Neural cell (in vitro differentiated cells): ENCODE measurements around the gene CAAP1. TPM values are rescaled to one million over a fixed set of nuclear protein-coding genes. Genes with fewer than 3 reads are reported as not detected.

Source experiments
- H2AFZ ChIP-seq: fragments of 200-600, 300-800 bp; sonication (generic), shearing (Covaris generic); 2 replicates; pipeline ENCODE4 v1.6.0; 2014; ENCODE audit warnings: low read depth, mild to moderate bottlenecking, antibody characterized with exemption, low read length, moderate library complexity
- H3F3A ChIP-seq: fragments of 200-600 bp; shearing (Covaris generic); 2 replicates; pipeline ENCODE4 v1.6.1; 2016; ENCODE audit warnings: mild to moderate bottlenecking, moderate library complexity, mixed read lengths, antibody characterized with exemption, low read length; ENCODE audit not compliant: insufficient read depth, poor library complexity, severe bottlenecking
- H3K27ac ChIP-seq: fragments of 200-600, 300-800 bp; sonication (generic), shearing (Covaris generic); 2 replicates; pipeline ENCODE4 v1.5.1; 2014; ENCODE audit warnings: mild to moderate bottlenecking, low read length, moderate library complexity
- H3K27me3 ChIP-seq: fragments of 300-800, 200-600 bp; sonication (generic), shearing (Covaris generic); 2 replicates; pipeline ENCODE4 v1.6.0; 2014; ENCODE audit warnings: mild to moderate bottlenecking, low read depth, low read length, moderate library complexity; ENCODE audit not compliant: insufficient read depth
- H3K36me3 ChIP-seq: fragments of 300-800, 200-600 bp; sonication (generic), shearing (Covaris generic); 2 replicates; pipeline ENCODE4 v1.5.1; 2014; ENCODE audit warnings: mild to moderate bottlenecking, antibody characterized with exemption, low read length, moderate library complexity; ENCODE audit not compliant: insufficient read depth
- H3K4me2 ChIP-seq: fragments of 300-800, 200-600 bp; sonication (generic), shearing (Covaris generic); 2 replicates; pipeline ENCODE4 v1.6.0; 2014; ENCODE audit warnings: mild to moderate bottlenecking, low read length
- H3K4me3 ChIP-seq: fragments of 300-800, 200-600 bp; sonication (generic), shearing (Covaris generic); 2 replicates; pipeline ENCODE4 v1.5.1; 2014; ENCODE audit warnings: mild to moderate bottlenecking, low read length, moderate library complexity
- H3K79me2 ChIP-seq: fragments of 200-600 bp; shearing (Covaris generic); replicated peaks from 2 replicates; pipeline ENCODE4 v1.6.0; 2014; ENCODE audit warnings: mild to moderate bottlenecking, low read length, moderate library complexity; ENCODE audit not compliant: insufficient read depth
- H3K9ac ChIP-seq: fragments of 300-800, 200-600 bp; sonication (generic), shearing (Covaris generic); 2 replicates; pipeline ENCODE4 v1.6.1; 2016; ENCODE audit warnings: mild to moderate bottlenecking, low read length, mixed read lengths
- H3K9me2 ChIP-seq: fragments of 200-600 bp; shearing (Covaris generic); 2 replicates; pipeline ENCODE4 v1.6.1; 2016; ENCODE audit warnings: mild to moderate bottlenecking, low read length, mixed read lengths; ENCODE audit not compliant: insufficient read depth
- H3K9me3 ChIP-seq: fragments of 200-600, 300-800 bp; sonication (generic), shearing (Covaris generic); 2 replicates; pipeline ENCODE4 v1.6.1; 2016; ENCODE audit warnings: mild to moderate bottlenecking, mixed run types, low read length, moderate library complexity, mixed read lengths
- H4K20me1 ChIP-seq: fragments of 200-600 bp; shearing (Covaris generic); 2 replicates; pipeline ENCODE4 v1.6.1; 2016; ENCODE audit warnings: mild to moderate bottlenecking, mixed run types; ENCODE audit not compliant: insufficient read depth
- CTCF ChIP-seq: fragments of 450-650 bp; IDR thresholded peaks from 2 replicates; pipeline ENCODE4 v1.5.1; 2014; ENCODE audit warnings: antibody characterized with exemption, mild to moderate bottlenecking, moderate library complexity; ENCODE audit not compliant: poor library complexity, severe bottlenecking
- EP300 ChIP-seq: fragments of 450-650 bp; conservative IDR thresholded peaks from 2 replicates; pipeline ENCODE4 v1.6.1; 2014; ENCODE audit warnings: antibody characterized with exemption, mild to moderate bottlenecking, moderate library complexity; ENCODE audit not compliant: poor library complexity, severe bottlenecking
- EZH2 ChIP-seq: fragments of 200-600, 300-800 bp; shearing (Covaris generic), sonication (generic); IDR thresholded peaks from 2 replicates; pipeline ENCODE4 v1.6.1; 2014; ENCODE audit warnings: antibody characterized with exemption, low read length, borderline replicate concordance, mild to moderate bottlenecking; ENCODE audit not compliant: insufficient read depth, poor library complexity, severe bottlenecking
- MXI1 ChIP-seq: fragments of 450-650 bp; conservative IDR thresholded peaks from 2 replicates; pipeline ENCODE4 v1.6.1; 2014; ENCODE audit warnings: antibody characterized with exemption, mild to moderate bottlenecking; ENCODE audit not compliant: poor library complexity, severe bottlenecking
- POLR2AphosphoS5 ChIP-seq: IDR thresholded peaks from 2 replicates; pipeline ENCODE4 v1.6.1; 2012
- RAD21 ChIP-seq: fragments of 450-650 bp; conservative IDR thresholded peaks from 2 replicates; pipeline ENCODE4 v1.6.1; 2014; ENCODE audit warnings: antibody characterized with exemption, mild to moderate bottlenecking, moderate library complexity
- SMC3 ChIP-seq: fragments of 450-650 bp; conservative IDR thresholded peaks from 2 replicates; pipeline ENCODE4 v1.6.1; 2014; ENCODE audit warnings: antibody characterized with exemption, mild to moderate bottlenecking, moderate library complexity; ENCODE audit not compliant: poor library complexity
- TAF1 ChIP-seq: IDR thresholded peaks from 2 replicates; pipeline ENCODE4 v1.6.1; 2012; ENCODE audit warnings: low read depth
- polyA plus RNA-seq: library from polyadenylated mRNA; depleted of rRNA; stranded (reverse); fragments of >200 nt; gene quantifications from 2 replicates; pipeline ENCODE4 v1.2.3, GENCODE V29; 2014
- TF ChIP-seq, protein P1 (sequence below): IDR thresholded peaks from 2 replicates; pipeline ENCODE4 v1.6.1; 2012; ENCODE audit warnings: borderline replicate concordance

CAAP1 gene
- polyA plus RNA-seq, 1 donor from 2014 or later = 14.9 TPM

DNA sequence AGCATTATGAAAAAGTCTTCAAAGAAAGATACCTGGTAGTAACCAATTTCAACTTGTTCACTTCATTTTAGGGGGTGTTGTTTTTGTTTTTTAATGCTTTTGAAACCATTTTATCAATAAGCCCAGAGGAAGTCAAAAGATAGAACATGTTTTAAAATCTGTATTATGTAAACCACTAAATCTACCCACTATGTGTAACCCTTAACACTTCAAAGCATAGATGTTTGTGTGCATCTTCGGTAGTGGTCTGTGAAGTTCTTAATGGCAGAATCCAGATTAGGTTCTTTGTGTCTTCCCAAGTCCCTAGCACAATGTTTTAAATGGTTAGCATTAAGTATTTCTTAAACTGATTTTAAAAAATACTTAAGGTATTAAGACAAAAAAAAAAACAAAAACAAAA is 48.2 kb upstream of the CAAP1 start:
- Histone ChIP-seq H3K9me3 (no peaks in the 10 kb centered on the region), H2AFZ (no peak overlapping the region), H4K20me1 (no peaks in the 10 kb centered on the region), H3F3A (no peaks in the 10 kb centered on the region), H3K27me3 (no peaks in the 10 kb centered on the region), H3K9ac (no peak overlapping the region), H3K4me3 (no peak overlapping the region), H3K36me3 (no peaks in the 10 kb centered on the region), H3K4me2 (no peak overlapping the region), H3K79me2 (peaks cover 85% of the 10 kb centered on the region), H3K9me2 (no peaks in the 10 kb centered on the region), H3K27ac (no peak overlapping the region)
- TF ChIP-seq, protein P1, sequence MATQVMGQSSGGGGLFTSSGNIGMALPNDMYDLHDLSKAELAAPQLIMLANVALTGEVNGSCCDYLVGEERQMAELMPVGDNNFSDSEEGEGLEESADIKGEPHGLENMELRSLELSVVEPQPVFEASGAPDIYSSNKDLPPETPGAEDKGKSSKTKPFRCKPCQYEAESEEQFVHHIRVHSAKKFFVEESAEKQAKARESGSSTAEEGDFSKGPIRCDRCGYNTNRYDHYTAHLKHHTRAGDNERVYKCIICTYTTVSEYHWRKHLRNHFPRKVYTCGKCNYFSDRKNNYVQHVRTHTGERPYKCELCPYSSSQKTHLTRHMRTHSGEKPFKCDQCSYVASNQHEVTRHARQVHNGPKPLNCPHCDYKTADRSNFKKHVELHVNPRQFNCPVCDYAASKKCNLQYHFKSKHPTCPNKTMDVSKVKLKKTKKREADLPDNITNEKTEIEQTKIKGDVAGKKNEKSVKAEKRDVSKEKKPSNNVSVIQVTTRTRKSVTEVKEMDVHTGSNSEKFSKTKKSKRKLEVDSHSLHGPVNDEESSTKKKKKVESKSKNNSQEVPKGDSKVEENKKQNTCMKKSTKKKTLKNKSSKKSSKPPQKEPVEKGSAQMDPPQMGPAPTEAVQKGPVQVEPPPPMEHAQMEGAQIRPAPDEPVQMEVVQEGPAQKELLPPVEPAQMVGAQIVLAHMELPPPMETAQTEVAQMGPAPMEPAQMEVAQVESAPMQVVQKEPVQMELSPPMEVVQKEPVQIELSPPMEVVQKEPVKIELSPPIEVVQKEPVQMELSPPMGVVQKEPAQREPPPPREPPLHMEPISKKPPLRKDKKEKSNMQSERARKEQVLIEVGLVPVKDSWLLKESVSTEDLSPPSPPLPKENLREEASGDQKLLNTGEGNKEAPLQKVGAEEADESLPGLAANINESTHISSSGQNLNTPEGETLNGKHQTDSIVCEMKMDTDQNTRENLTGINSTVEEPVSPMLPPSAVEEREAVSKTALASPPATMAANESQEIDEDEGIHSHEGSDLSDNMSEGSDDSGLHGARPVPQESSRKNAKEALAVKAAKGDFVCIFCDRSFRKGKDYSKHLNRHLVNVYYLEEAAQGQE = no peak
- no peak for TF ChIP-seq RAD21
- TF ChIP-seq POLR2AphosphoS5 = no peak
- no peak for TF ChIP-seq EZH2
- TF ChIP-seq SMC3 = no peak
- TF ChIP-seq CTCF = no peak
- no peak for TF ChIP-seq EP300
- TF ChIP-seq MXI1 = no peak
- TF ChIP-seq TAF1 = no peak

DNA sequence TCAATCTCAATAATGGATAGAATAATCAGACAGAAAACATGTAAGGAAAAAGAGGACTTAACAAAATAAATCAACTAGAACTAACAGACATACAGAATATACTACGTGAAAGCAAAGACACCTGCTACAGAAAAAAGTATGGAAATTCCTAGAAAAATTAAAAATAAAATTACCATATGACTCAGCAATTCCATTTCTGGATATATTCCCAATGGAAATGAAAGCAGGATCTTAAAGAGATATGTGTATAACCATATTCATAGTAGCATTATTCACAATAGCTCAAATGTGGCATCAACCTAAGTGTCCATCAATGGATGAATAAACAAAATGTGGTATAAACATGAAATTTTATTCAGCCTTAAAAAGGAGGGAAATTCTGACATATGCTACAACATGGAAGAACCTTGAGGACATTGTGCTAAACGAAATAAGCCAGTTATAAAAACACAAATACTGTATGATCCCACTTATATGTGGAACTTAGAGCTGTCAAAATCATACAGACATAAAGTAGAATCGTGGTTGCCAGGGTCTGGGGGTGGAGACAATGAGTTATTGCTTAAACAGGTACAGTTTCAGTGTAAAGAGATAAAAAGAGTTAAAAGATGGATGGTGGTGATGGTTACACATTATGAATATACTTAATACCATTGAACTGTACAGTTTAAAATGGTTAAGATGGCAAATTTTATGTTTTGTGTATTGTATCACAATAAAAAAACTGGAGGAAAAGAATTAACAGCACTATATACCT is 47.5 kb upstream of the CAAP1 start:
- no peak overlapping the region for H3K27ac ChIP-seq
- H2AFZ ChIP-seq = no peak overlapping the region
- H3K36me3 ChIP-seq = no peaks in the 10 kb centered on the region
- TF ChIP-seq RAD21 (no peak), EZH2 (no peak), SMC3 (no peak), EP300 (no peak), POLR2AphosphoS5 (no peak), MXI1 (no peak), TAF1 (no peak), CTCF (no peak)
- TF ChIP-seq, protein P1 = no peak
- H3K27me3 ChIP-seq = no peaks in the 10 kb centered on the region
- no peaks in the 10 kb centered on the region for H3K9me3 ChIP-seq
- H4K20me1 ChIP-seq = no peaks in the 10 kb centered on the region
- H3F3A ChIP-seq = no peaks in the 10 kb centered on the region
- H3K79me2 ChIP-seq = peaks cover 83% of the 10 kb centered on the region
- no peak overlapping the region for H3K9ac ChIP-seq
- no peak overlapping the region for H3K4me2 ChIP-seq
- no peaks in the 10 kb centered on the region for H3K9me2 ChIP-seq
- H3K4me3 ChIP-seq = no peak overlapping the region
